Hepatocyte (in vitro differentiated cells): ENCODE data around the gene UGT1A6.

Experiments
- EZH2phosphoT487 ChIP-seq: fragments of 200-600 bp; sonication (generic); IDR thresholded peaks from one replicate; pipeline ENCODE4 v1.6.1; 2018; ENCODE audit warnings: antibody characterized with exemption, mild to moderate bottlenecking, low read depth, moderate library complexity; ENCODE audit not compliant: unreplicated experiment, severe bottlenecking
- TF ChIP-seq, protein P1 (sequence below): fragments of 200-600 bp; sonication (generic); IDR thresholded peaks from 2 replicates; pipeline ENCODE4 v1.5.1; 2016; ENCODE audit warnings: antibody characterized with exemption, mild to moderate bottlenecking; ENCODE audit not compliant: poor library complexity

DNA sequence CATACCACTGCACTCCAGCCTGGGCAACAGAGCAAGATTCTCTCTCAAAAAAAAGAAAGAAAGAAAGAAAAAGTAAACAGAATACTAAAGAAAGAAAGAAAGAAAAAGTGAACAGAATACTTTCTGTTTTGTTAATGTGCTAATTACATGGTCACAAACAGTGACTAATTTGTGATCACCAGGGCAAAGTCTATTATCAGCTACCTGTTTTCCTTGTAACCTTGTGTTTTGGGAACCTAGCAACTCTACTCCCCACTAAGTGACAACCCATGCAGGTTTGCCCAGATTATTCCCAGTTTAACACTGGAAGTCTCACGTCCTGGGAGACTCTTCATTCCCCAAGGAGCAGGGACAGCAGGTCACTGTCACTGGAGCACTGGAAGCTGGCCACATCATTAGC is 37.6 kb upstream of the UGT1A6 start:
- TF ChIP-seq EZH2phosphoT487, result no peak
- TF ChIP-seq, protein P1, sequence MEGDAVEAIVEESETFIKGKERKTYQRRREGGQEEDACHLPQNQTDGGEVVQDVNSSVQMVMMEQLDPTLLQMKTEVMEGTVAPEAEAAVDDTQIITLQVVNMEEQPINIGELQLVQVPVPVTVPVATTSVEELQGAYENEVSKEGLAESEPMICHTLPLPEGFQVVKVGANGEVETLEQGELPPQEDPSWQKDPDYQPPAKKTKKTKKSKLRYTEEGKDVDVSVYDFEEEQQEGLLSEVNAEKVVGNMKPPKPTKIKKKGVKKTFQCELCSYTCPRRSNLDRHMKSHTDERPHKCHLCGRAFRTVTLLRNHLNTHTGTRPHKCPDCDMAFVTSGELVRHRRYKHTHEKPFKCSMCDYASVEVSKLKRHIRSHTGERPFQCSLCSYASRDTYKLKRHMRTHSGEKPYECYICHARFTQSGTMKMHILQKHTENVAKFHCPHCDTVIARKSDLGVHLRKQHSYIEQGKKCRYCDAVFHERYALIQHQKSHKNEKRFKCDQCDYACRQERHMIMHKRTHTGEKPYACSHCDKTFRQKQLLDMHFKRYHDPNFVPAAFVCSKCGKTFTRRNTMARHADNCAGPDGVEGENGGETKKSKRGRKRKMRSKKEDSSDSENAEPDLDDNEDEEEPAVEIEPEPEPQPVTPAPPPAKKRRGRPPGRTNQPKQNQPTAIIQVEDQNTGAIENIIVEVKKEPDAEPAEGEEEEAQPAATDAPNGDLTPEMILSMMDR, result no peak
